ENCODE data around the gene CKMT2. TPM values are rescaled to one million over a fixed set of nuclear protein-coding genes. Genes with fewer than 3 reads are reported as not detected.

The CKMT2 gene
- total RNA-seq, 2 donors from 2014 or later, result 0.40 to 2.0 TPM

DNA sequence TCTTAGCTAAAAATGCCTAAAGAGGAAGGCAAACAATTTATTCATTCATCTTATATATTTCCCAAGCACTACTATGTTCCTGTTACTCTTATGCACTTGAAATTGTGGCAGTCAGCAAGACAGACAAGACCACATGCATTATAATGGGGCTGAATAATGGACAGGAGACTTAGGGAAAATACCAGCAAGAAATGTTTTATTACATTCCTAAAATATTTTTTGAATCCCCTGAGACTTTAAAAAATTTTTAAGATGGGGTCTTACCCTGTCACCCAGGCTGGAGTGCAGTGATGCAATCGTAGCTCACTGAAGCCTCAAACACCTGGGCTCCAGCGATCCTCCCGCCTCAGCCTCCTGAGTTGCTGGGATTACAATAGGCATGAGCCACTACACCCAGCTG lies 81.5 kb downstream of the CKMT2 start:
- no peaks in the 10 kb centered on the region for H3K36me3 ChIP-seq
- no peak overlapping the region for H3K27ac ChIP-seq
- H3K9ac ChIP-seq (ENCODE audit: low read depth in 2 of 2, low read length in 2 of 2), result no peak overlapping the region
- DNase-seq, result no peak
- no peaks in the 10 kb centered on the region for H3K9me3 ChIP-seq
- H3K4me1 ChIP-seq, result no peaks in the 10 kb centered on the region
- intact Hi-C loops (cut with DNase I), result no loop called here
- no peak overlapping the region for H3K4me3 ChIP-seq
- TF ChIP-seq, protein P1, sequence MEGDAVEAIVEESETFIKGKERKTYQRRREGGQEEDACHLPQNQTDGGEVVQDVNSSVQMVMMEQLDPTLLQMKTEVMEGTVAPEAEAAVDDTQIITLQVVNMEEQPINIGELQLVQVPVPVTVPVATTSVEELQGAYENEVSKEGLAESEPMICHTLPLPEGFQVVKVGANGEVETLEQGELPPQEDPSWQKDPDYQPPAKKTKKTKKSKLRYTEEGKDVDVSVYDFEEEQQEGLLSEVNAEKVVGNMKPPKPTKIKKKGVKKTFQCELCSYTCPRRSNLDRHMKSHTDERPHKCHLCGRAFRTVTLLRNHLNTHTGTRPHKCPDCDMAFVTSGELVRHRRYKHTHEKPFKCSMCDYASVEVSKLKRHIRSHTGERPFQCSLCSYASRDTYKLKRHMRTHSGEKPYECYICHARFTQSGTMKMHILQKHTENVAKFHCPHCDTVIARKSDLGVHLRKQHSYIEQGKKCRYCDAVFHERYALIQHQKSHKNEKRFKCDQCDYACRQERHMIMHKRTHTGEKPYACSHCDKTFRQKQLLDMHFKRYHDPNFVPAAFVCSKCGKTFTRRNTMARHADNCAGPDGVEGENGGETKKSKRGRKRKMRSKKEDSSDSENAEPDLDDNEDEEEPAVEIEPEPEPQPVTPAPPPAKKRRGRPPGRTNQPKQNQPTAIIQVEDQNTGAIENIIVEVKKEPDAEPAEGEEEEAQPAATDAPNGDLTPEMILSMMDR (IDR thresholded peaks at IDR 0.05), result no peak
- no peaks in the 10 kb centered on the region for H3K27me3 ChIP-seq

- no peak overlapping the region for H3K4me3 ChIP-seq
- intact Hi-C loops (cut with DNase I), result no loop called here
- no peak overlapping the region for H3K9ac ChIP-seq (ENCODE audit: low read depth in 2 of 2, low read length in 2 of 2)
- H3K27ac ChIP-seq, result no peak overlapping the region
- H3K36me3 ChIP-seq, result no peaks in the 10 kb centered on the region
- no peaks in the 10 kb centered on the region for H3K9me3 ChIP-seq
- no peak for DNase-seq
- TF ChIP-seq, protein P1 (IDR thresholded peaks at IDR 0.05), result no peak
- H3K27me3 ChIP-seq, result no peaks in the 10 kb centered on the region
- no peaks in the 10 kb centered on the region for H3K4me1 ChIP-seq
Measured at GRCh38 chr5:81315336-81315735, 82.2 kb downstream of the CKMT2 start.

GRCh38 chr5:81315830-81316229 lies 82.7 kb downstream of the CKMT2 start:
- DNase-seq, result no peak
- H3K9me3 ChIP-seq, result no peaks in the 10 kb centered on the region
- no peaks in the 10 kb centered on the region for H3K4me1 ChIP-seq
- intact Hi-C loops (cut with DNase I), result no loop called here
- no peak overlapping the region for H3K4me3 ChIP-seq
- TF ChIP-seq, protein P1 (IDR thresholded peaks at IDR 0.05), result no peak
- no peaks in the 10 kb centered on the region for H3K36me3 ChIP-seq
- no peak overlapping the region for H3K27ac ChIP-seq
- no peaks in the 10 kb centered on the region for H3K27me3 ChIP-seq
- H3K9ac ChIP-seq (ENCODE audit: low read depth in 2 of 2, low read length in 2 of 2), result no peak overlapping the region

Other genes with a start within 250 kb of the CKMT2 start
- gene ZCCHC9, start 68.3 kb downstream of the CKMT2 start, total RNA-seq, result 10 to 100 TPM; 21.7 to 24.9 TPM
- not detected for gene ACOT12, start 160.8 kb downstream of the CKMT2 start, total RNA-seq

Data from colonic mucosa (tissue), 4 donors.